HepG2 (cell line): ENCODE measurements around the gene TMEM139. TPM values are rescaled to one million over a fixed set of nuclear protein-coding genes. Genes with fewer than 3 reads are reported as not detected.

Source experiments
- ATAC-seq: fragments of 200-7000 bp; cut with Tn5 transposase; 3 replicates; pipeline ENCODE4 v1.9.1; 2020; ENCODE audit warnings: mild to moderate bottlenecking, moderate library complexity
- BruUV-seq: library from RNA; stranded (reverse); fragments of 400-500 nt; replicated peaks from 2 replicates; lab custom pipeline; 2021; lab: Mats Ljungman, UMichigan
- CTCF ChIA-PET: fragments of 300-600 bp; formaldehyde crosslinking; extraction: SDS; loops from one replicate; lab custom pipeline; 2021; ENCODE audit warnings: low total read pairs, inconsistent platforms, low intra/inter-chr PET ratio; lab: Yijun Ruan, JAX
- POLR2A ChIA-PET: fragments of 350-600 bp; sonication (Branson Sonifier 250); formaldehyde crosslinking; loops from one replicate; lab custom pipeline; 2020; ENCODE audit warnings: antibody characterized with exemption, inconsistent platforms; lab: Yijun Ruan, JAX
- DNase-seq: peaks from one replicate; pipeline ENCODE4 v3.0.0-alpha.2; 2015; ENCODE audit warnings: low spot score
- FAIRE-seq: peaks from 3 replicates; lab custom pipeline; 2011; peaks lifted over from hg19 to GRCh38; lab: Jason Lieb, UNC
- H2AFZ ChIP-seq: one replicate; pipeline ENCODE4 v1.6.1; 2011; ENCODE audit warnings: low read length, inconsistent platforms
- H3K27ac ChIP-seq: fragments of 300-600 bp; 3 replicates; pipeline ENCODE4 v1.8.0; 2011; ENCODE audit warnings: mixed run types, mild to moderate bottlenecking, mixed read lengths, low read length, inconsistent platforms; ENCODE audit not compliant: insufficient read depth; ENCODE audit errors: extremely low read length
- H3K27me3 ChIP-seq, 2 experiments: fragments of 200-600 bp in 1 of 2; 2 replicates in 1 of 2; 3 replicates in 1 of 2; pipeline versions ENCODE4 v1.6.0 to v1.8.0; 2011; ENCODE audit warnings: low read length in 2 of 2, mild to moderate bottlenecking in 2 of 2, moderate library complexity in 2 of 2, inconsistent platforms in 1 of 2; ENCODE audit not compliant: insufficient read depth in 2 of 2, control insufficient read depth in 1 of 2
- H3K36me3 ChIP-seq, 2 experiments: fragments of 200-600 bp in 1 of 2; replicated peaks in 1 of 2; 2 replicates in 1 of 2; 3 replicates in 1 of 2; pipeline versions ENCODE4 v1.5.1 to v1.8.0; 2011; ENCODE audit warnings: low read length in 2 of 2, inconsistent platforms in 1 of 2; ENCODE audit not compliant: insufficient read depth in 2 of 2, control insufficient read depth in 1 of 2
- H3K4me1 ChIP-seq: 2 replicates; pipeline ENCODE4 v1.5.1; 2012; ENCODE audit warnings: low read length, inconsistent platforms; ENCODE audit not compliant: insufficient read depth
- H3K4me2 ChIP-seq: 2 replicates; pipeline ENCODE4 v1.6.0; 2011; ENCODE audit warnings: low read depth, low read length, inconsistent platforms
- H3K4me3 ChIP-seq, 3 experiments: fragments of 200-600 bp in 1 of 3; sonication (generic), shearing (Covaris generic) in 1 of 3; replicated peaks in 1 of 3; 2 replicates each; pipeline ENCODE4 v1.5.1; 2011 to 2016; ENCODE audit warnings: low read length in 3 of 3, inconsistent platforms in 2 of 3, low read depth in 2 of 3, mild to moderate bottlenecking in 2 of 3, control low read depth in 1 of 3, mixed read lengths in 1 of 3; ENCODE audit not compliant: insufficient read depth in 1 of 3
- H3K79me2 ChIP-seq: one replicate; pipeline ENCODE4 v1.6.1; 2011; ENCODE audit warnings: low read length, inconsistent platforms; ENCODE audit not compliant: insufficient read depth
- H3K9ac ChIP-seq: 2 replicates; pipeline ENCODE4 v1.6.0; 2011; ENCODE audit warnings: mild to moderate bottlenecking, low read depth, low read length, inconsistent platforms; ENCODE audit not compliant: insufficient read depth
- H3K9me3 ChIP-seq: 2 replicates; pipeline ENCODE4 v1.5.1; 2012; ENCODE audit warnings: mild to moderate bottlenecking, low read length
- H4K20me1 ChIP-seq: 2 replicates; pipeline ENCODE4 v1.6.0; 2011; ENCODE audit warnings: inconsistent platforms, mild to moderate bottlenecking, low read length, moderate library complexity; ENCODE audit not compliant: insufficient read depth
- BCLAF1 ChIP-seq: fragments of 450-650 bp; IDR thresholded peaks from 2 replicates; pipeline ENCODE4 v1.6.1; 2017; ENCODE audit warnings: mild to moderate bottlenecking
- CCDC6 ChIP-seq: sonication (generic); formaldehyde crosslinking; IDR thresholded peaks from 2 replicates; pipeline ENCODE4 v1.8.1; 2022; ENCODE audit warnings: mild to moderate bottlenecking, missing genetic modification reagents, moderate library complexity
- GPBP1L1 ChIP-seq: sonication (generic); formaldehyde crosslinking; IDR thresholded peaks from 2 replicates; pipeline ENCODE4 v1.5.0; 2020; ENCODE audit warnings: mild to moderate bottlenecking, missing genetic modification reagents
- HMGA1 ChIP-seq: sonication (generic); formaldehyde crosslinking; conservative IDR thresholded peaks from 2 replicates; pipeline ENCODE4 v1.4.0; 2020; ENCODE audit warnings: missing genetic modification reagents
- NFE2L1 ChIP-seq: sonication (generic); formaldehyde crosslinking; IDR thresholded peaks from 2 replicates; pipeline ENCODE4 v1.4.0; 2020; ENCODE audit warnings: missing genetic modification reagents, mild to moderate bottlenecking, borderline replicate concordance
- POGK ChIP-seq: sonication (generic); formaldehyde crosslinking; conservative IDR thresholded peaks from 2 replicates; pipeline ENCODE4 v1.8.0; 2022; ENCODE audit warnings: mild to moderate bottlenecking, moderate library complexity, missing genetic modification reagents
- TBX2 ChIP-seq: sonication (generic); formaldehyde crosslinking; IDR thresholded peaks from 2 replicates; pipeline ENCODE4 v1.5.0; 2020; ENCODE audit warnings: missing genetic modification reagents, mild to moderate bottlenecking, borderline replicate concordance
- ZC3H13 ChIP-seq: sonication (generic); formaldehyde crosslinking; IDR thresholded peaks from 2 replicates; pipeline ENCODE4 v1.8.1; 2023; ENCODE audit warnings: mild to moderate bottlenecking, missing genetic modification reagents, moderate library complexity
- ZNF574 ChIP-seq: sonication (generic); formaldehyde crosslinking; IDR thresholded peaks from 2 replicates; pipeline ENCODE4 v1.4.0; 2020; ENCODE audit warnings: missing genetic modification reagents
- ZNF616 ChIP-seq: sonication (generic); formaldehyde crosslinking; IDR thresholded peaks from 2 replicates; pipeline ENCODE4 v1.5.0; 2020; ENCODE audit warnings: low read depth, mild to moderate bottlenecking, missing genetic modification reagents
- ZNF747 ChIP-seq: sonication (generic); formaldehyde crosslinking; IDR thresholded peaks from 2 replicates; pipeline ENCODE4 v1.8.1; 2023; ENCODE audit warnings: missing genetic modification reagents, mild to moderate bottlenecking, borderline replicate concordance
- ZNF782 ChIP-seq: sonication (generic); formaldehyde crosslinking; IDR thresholded peaks from 2 replicates; pipeline ENCODE4 v1.4.0; 2020; ENCODE audit warnings: missing genetic modification reagents, mild to moderate bottlenecking, borderline replicate concordance
- ZNF800 ChIP-seq: sonication (generic); formaldehyde crosslinking; IDR thresholded peaks from 2 replicates; pipeline ENCODE4 v1.4.0; 2020; ENCODE audit warnings: missing genetic modification reagents
- WGBS: methylation state at CpG from one replicate; pipeline ENCODE4 v1.1.6; 2017; ENCODE audit warnings: low lambda C conversion rate; 5-methylcytosine and 5-hydroxymethylcytosine counted together
- in situ Hi-C: cut with HindIII; loops from 2 replicates; pipeline ENCODE4 v1.10.0; 2017; ENCODE audit warnings: low pct_unique_long_range_greater_than_20kb; ENCODE audit not compliant: extremely low pct_ligation_motif_present
- intact Hi-C: fragments of 100-400 bp; cut with micrococcal nuclease; formaldehyde crosslinking; loops from one replicate; pipeline ENCODE4 v1.10.0; 2022; ENCODE audit not compliant: unreplicated experiment
- polyA plus RNA-seq, 8 experiments: library from polyadenylated mRNA; depleted of rRNA in 3 of 8; stranded (reverse) in 7 of 8; unstranded in 1 of 8; fragments of >200 nt; fragmentation: Illumina TruSeq in 4 of 8; extraction: Trizol in 4 of 8; gene quantifications; 2 replicates each; pipeline versions ENCODE4 v1.2.1 to v1.2.3, GENCODE V29; 2011 to 2016; ENCODE audit warnings: low read depth in 4 of 8, missing spikeins in 1 of 8, mixed read lengths in 1 of 8; ENCODE audit not compliant: insufficient read depth in 1 of 8
- total RNA-seq, 5 experiments: library from RNA; depleted of rRNA; stranded (reverse); fragments of >200 nt; fragmentation: Illumina TruSeq; extraction: Trizol; gene quantifications; 2 replicates each; pipeline ENCODE4 v1.2.3, GENCODE V29; 2016; ENCODE audit warnings: low read depth in 1 of 5

TMEM139 gene
- total and polyA plus RNA-seq, 2 of the 13 experiments (the other 11 are each of a cell fraction or from before 2014, with no cell fraction given), result 7.9 to 14.0 TPM

GRCh38 chr7:143269251-143269650 lies 15.5 kb upstream of the TMEM139 start:
- Histone ChIP-seq H3K27me3 (no peaks in the 10 kb centered on the region), H3K4me2 (no peak overlapping the region), H3K27ac (no peak overlapping the region), H4K20me1 (no peaks in the 10 kb centered on the region), H3K4me3 (no peak overlapping the region), H3K4me1 (peaks cover 15% of the 10 kb centered on the region), H3K9me3 (no peaks in the 10 kb centered on the region), H3K79me2 (peaks cover 6% of the 10 kb centered on the region), H3K36me3 (peaks cover 5 to 23% of the 10 kb centered on the region in 2 experiments; a peak in 4 of 5 replicates), H2AFZ (no peak overlapping the region), H3K9ac (no peak overlapping the region)
- no peak for DNase-seq
- ATAC-seq, result no peak
- TF ChIP-seq ZNF782, result no peak
- TF ChIP-seq HMGA1 (CRISPR knock-in tag), result no peak
- TF ChIP-seq BCLAF1, result no peak
- no peak for TF ChIP-seq ZNF616 (CRISPR knock-in tag)
- no peak for TF ChIP-seq TBX2 (CRISPR knock-in tag)
- no peak for TF ChIP-seq ZNF574 (CRISPR knock-in tag)
- no peak for TF ChIP-seq ZC3H13 (CRISPR knock-in tag)
- no peak for TF ChIP-seq GPBP1L1 (CRISPR knock-in tag)
- no peak for TF ChIP-seq CCDC6 (CRISPR knock-in tag)
- TF ChIP-seq POGK (CRISPR knock-in tag), result no peak
- no peak for TF ChIP-seq ZNF747
- no peak for TF ChIP-seq NFE2L1 (CRISPR knock-in tag)
- no peak for TF ChIP-seq ZNF800 (CRISPR knock-in tag)
- CTCF ChIA-PET, result no interaction called here
- 87% methylated on average over 5 of the region's 5 CpGs for WGBS
- intact Hi-C loops, result no loop called here
- in situ Hi-C loops, result no loop called here
- BruUV-seq, result no TSS peak
- no peak for FAIRE-seq
- POLR2A ChIA-PET, result no interaction called here
